Hair follicular keratinocyte (primary cell): ENCODE results near the gene EPHA2. TPM values are rescaled to one million over a fixed set of nuclear protein-coding genes. Genes with fewer than 3 reads are reported as not detected.

ENCODE experiments used
- total RNA-seq: library from RNA; depleted of rRNA; stranded (reverse); fragments of >200 nt; gene quantifications from 2 replicates; pipeline ENCODE4 v1.2.3, GENCODE V29; 2015

The EPHA2 gene
- 110 and 129 TPM in 2 replicates for total RNA-seq

DNA sequence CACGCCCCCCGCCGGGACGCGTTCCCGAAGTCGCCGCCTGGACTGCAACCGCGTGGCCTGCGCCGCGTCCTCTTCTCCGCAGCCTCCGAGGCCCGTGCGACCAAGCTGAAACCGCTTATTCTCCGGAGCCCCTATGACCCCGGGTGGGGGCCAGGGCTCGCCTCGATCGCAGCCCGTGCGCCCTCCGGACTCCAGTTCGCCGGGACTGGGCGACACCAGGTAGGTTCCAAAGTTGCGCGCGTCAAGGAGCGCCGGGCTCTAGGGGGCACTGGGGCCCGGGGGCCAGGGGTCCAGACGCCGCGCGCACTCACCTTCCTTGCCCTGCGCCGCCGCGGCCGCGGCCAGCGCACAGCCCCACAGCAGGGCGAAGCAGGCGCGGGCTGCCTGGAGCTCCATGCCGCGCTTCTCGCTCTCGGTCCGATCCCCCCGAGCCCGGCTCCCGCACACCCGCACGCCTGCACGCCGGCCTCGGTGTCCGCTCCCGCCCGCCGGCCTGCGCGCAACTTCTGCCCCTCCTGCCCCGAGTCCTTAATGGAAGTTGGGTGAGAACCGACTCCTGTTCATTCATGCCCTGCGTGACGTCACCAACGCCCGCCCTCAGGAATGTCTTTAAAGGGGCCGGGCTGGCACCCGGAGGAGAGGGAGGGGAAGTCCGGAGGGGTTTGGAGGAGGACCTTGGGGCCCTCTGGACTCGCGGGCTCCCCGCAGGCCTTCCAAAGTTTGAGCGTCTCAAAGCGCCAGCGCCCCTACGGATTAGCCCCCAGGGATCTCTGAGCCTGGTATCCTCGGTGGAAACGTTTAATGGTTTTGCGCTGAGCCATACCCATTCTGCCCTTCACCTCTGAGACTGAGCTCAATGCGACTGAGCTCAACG is at the start of gene EPHA2:
Gene EPHA2 (minus strand): TSS at position 533 of the 874 bp plus-strand sequence. CDS start 137 bp downstream, at position 396.

Other genes with a start within 250 kb of the EPHA2 start
- 18.4 and 24.5 TPM in 2 replicates for gene ZBTB17, start 180.0 kb downstream of the EPHA2 start, total RNA-seq
- gene SRARP, start 151.8 kb downstream of the EPHA2 start, total RNA-seq = not detected in 2 replicates
- not detected in 2 replicates for gene HSPB7, start 138.0 kb downstream of the EPHA2 start, total RNA-seq
- not detected in 2 replicates for gene CLCNKA, start 134.0 kb downstream of the EPHA2 start, total RNA-seq
- gene CLCNKB, start 112.3 kb downstream of the EPHA2 start, total RNA-seq = not detected in 2 replicates
- gene FAM131C, start 82.4 kb downstream of the EPHA2 start, total RNA-seq = 0.15 and 1.6 TPM in 2 replicates
- 3.3 and 4.9 TPM in 2 replicates for gene ARHGEF19, start 56.6 kb upstream of the EPHA2 start, total RNA-seq
- 4.7 and 7.7 TPM in 2 replicates for gene CPLANE2, start 81.1 kb upstream of the EPHA2 start, total RNA-seq
- 9.8 and 12.2 TPM in 2 replicates for gene FBXO42, start 196.4 kb upstream of the EPHA2 start, total RNA-seq
- 56.5 and 68.5 TPM in 2 replicates for gene SZRD1, start 211.2 kb upstream of the EPHA2 start, total RNA-seq